HepG2 (cell line): ENCODE measurements around the gene ULK3. TPM values are rescaled to one million over a fixed set of nuclear protein-coding genes. Genes with fewer than 3 reads are reported as not detected.

Experiments used
- ATAC-seq: fragments of 200-7000 bp; cut with Tn5 transposase; 3 replicates; pipeline ENCODE4 v1.9.1; 2020; ENCODE audit warnings: mild to moderate bottlenecking, moderate library complexity
- BruUV-seq: library from RNA; stranded (reverse); fragments of 400-500 nt; replicated peaks from 2 replicates; lab custom pipeline; 2021; lab: Mats Ljungman, UMichigan
- CTCF ChIA-PET: fragments of 300-600 bp; formaldehyde crosslinking; extraction: SDS; loops from one replicate; lab custom pipeline; 2021; ENCODE audit warnings: low total read pairs, inconsistent platforms, low intra/inter-chr PET ratio; lab: Yijun Ruan, JAX
- POLR2A ChIA-PET: fragments of 350-600 bp; sonication (Branson Sonifier 250); formaldehyde crosslinking; loops from one replicate; lab custom pipeline; 2020; ENCODE audit warnings: antibody characterized with exemption, inconsistent platforms; lab: Yijun Ruan, JAX
- DNase-seq: peaks from one replicate; pipeline ENCODE4 v3.0.0-alpha.2; 2015; ENCODE audit warnings: low spot score
- FAIRE-seq: peaks from 3 replicates; lab custom pipeline; 2011; peaks lifted over from hg19 to GRCh38; lab: Jason Lieb, UNC
- H2AFZ ChIP-seq: one replicate; pipeline ENCODE4 v1.6.1; 2011; ENCODE audit warnings: low read length, inconsistent platforms
- H3K27ac ChIP-seq: fragments of 300-600 bp; 3 replicates; pipeline ENCODE4 v1.8.0; 2011; ENCODE audit warnings: mixed run types, mild to moderate bottlenecking, mixed read lengths, low read length, inconsistent platforms; ENCODE audit not compliant: insufficient read depth; ENCODE audit errors: extremely low read length
- H3K27me3 ChIP-seq, 2 experiments: fragments of 200-600 bp in 1 of 2; 2 replicates in 1 of 2; 3 replicates in 1 of 2; pipeline versions ENCODE4 v1.6.0 to v1.8.0; 2011; ENCODE audit warnings: low read length in 2 of 2, mild to moderate bottlenecking in 2 of 2, moderate library complexity in 2 of 2, inconsistent platforms in 1 of 2; ENCODE audit not compliant: insufficient read depth in 2 of 2, control insufficient read depth in 1 of 2
- H3K36me3 ChIP-seq, 2 experiments: fragments of 200-600 bp in 1 of 2; replicated peaks in 1 of 2; 2 replicates in 1 of 2; 3 replicates in 1 of 2; pipeline versions ENCODE4 v1.5.1 to v1.8.0; 2011; ENCODE audit warnings: low read length in 2 of 2, inconsistent platforms in 1 of 2; ENCODE audit not compliant: insufficient read depth in 2 of 2, control insufficient read depth in 1 of 2
- H3K4me1 ChIP-seq: 2 replicates; pipeline ENCODE4 v1.5.1; 2012; ENCODE audit warnings: low read length, inconsistent platforms; ENCODE audit not compliant: insufficient read depth
- H3K4me2 ChIP-seq: 2 replicates; pipeline ENCODE4 v1.6.0; 2011; ENCODE audit warnings: low read depth, low read length, inconsistent platforms
- H3K4me3 ChIP-seq, 3 experiments: fragments of 200-600 bp in 1 of 3; sonication (generic), shearing (Covaris generic) in 1 of 3; replicated peaks in 1 of 3; 2 replicates each; pipeline ENCODE4 v1.5.1; 2011 to 2016; ENCODE audit warnings: low read length in 3 of 3, inconsistent platforms in 2 of 3, low read depth in 2 of 3, mild to moderate bottlenecking in 2 of 3, control low read depth in 1 of 3, mixed read lengths in 1 of 3; ENCODE audit not compliant: insufficient read depth in 1 of 3
- H3K79me2 ChIP-seq: one replicate; pipeline ENCODE4 v1.6.1; 2011; ENCODE audit warnings: low read length, inconsistent platforms; ENCODE audit not compliant: insufficient read depth
- H3K9ac ChIP-seq: 2 replicates; pipeline ENCODE4 v1.6.0; 2011; ENCODE audit warnings: mild to moderate bottlenecking, low read depth, low read length, inconsistent platforms; ENCODE audit not compliant: insufficient read depth
- H3K9me3 ChIP-seq: 2 replicates; pipeline ENCODE4 v1.5.1; 2012; ENCODE audit warnings: mild to moderate bottlenecking, low read length
- H4K20me1 ChIP-seq: 2 replicates; pipeline ENCODE4 v1.6.0; 2011; ENCODE audit warnings: inconsistent platforms, mild to moderate bottlenecking, low read length, moderate library complexity; ENCODE audit not compliant: insufficient read depth
- ATM ChIP-seq: fragments of 450-650 bp; IDR thresholded peaks from 2 replicates; pipeline ENCODE4 v1.7.1; 2017; ENCODE audit warnings: mild to moderate bottlenecking, borderline replicate concordance
- HNRNPL ChIP-seq: fragments of 200-400 bp; formaldehyde crosslinking; IDR thresholded peaks from 2 replicates; pipeline ENCODE4 v1.6.1; 2017; ENCODE audit warnings: mild to moderate bottlenecking, low read depth, low read length
- KDM2A ChIP-seq: sonication (generic); formaldehyde crosslinking; IDR thresholded peaks from 2 replicates; pipeline ENCODE4 v1.4.0; 2020; ENCODE audit warnings: low read depth, missing genetic modification reagents, borderline replicate concordance
- KDM6A ChIP-seq: IDR thresholded peaks from 2 replicates; pipeline ENCODE4 v1.6.1; 2016; ENCODE audit warnings: low read depth
- MAZ ChIP-seq, 2 experiments: sonication (generic) in 1 of 2; formaldehyde crosslinking in 1 of 2; IDR thresholded peaks; 2 replicates each; pipeline versions ENCODE4 v1.5.0 to v1.6.1; 2012 to 2020; ENCODE audit warnings: low read depth in 2 of 2, mild to moderate bottlenecking in 2 of 2, borderline replicate concordance in 1 of 2, improper control_type of control experiment in 1 of 2, low read length in 1 of 2, missing genetic modification reagents in 1 of 2, moderate library complexity in 1 of 2
- MED13 ChIP-seq: sonication (generic); formaldehyde crosslinking; IDR thresholded peaks from 2 replicates; pipeline ENCODE4 v1.5.0; 2020; ENCODE audit warnings: missing genetic modification reagents
- MEIS2 ChIP-seq: sonication (generic); formaldehyde crosslinking; IDR thresholded peaks from 2 replicates; pipeline ENCODE4 v1.9.0; 2021; ENCODE audit warnings: mild to moderate bottlenecking, missing genetic modification reagents
- MLLT10 ChIP-seq: sonication (generic); formaldehyde crosslinking; IDR thresholded peaks from 2 replicates; pipeline ENCODE4 v1.4.0; 2020; ENCODE audit warnings: missing genetic modification reagents
- MYC ChIP-seq: sonication (generic); formaldehyde crosslinking; IDR thresholded peaks from 2 replicates; pipeline ENCODE4 v1.9.0; 2021; ENCODE audit warnings: missing genetic modification reagents, borderline replicate concordance
- RAD21 ChIP-seq: fragments of 450-650 bp; formaldehyde crosslinking; IDR thresholded peaks from 2 replicates; pipeline ENCODE4 v1.5.0; 2020; ENCODE audit warnings: mild to moderate bottlenecking
- SIN3B ChIP-seq: fragments of 150-350 bp; IDR thresholded peaks from 2 replicates; pipeline ENCODE4 v1.6.1; 2014; ENCODE audit warnings: low read length
- SSRP1 ChIP-seq: IDR thresholded peaks from 2 replicates; pipeline ENCODE4 v1.6.1; 2016; ENCODE audit warnings: control low read depth
- TOPORS ChIP-seq: sonication (generic); formaldehyde crosslinking; IDR thresholded peaks from 2 replicates; pipeline ENCODE4 v1.8.0; 2023; ENCODE audit warnings: mild to moderate bottlenecking, missing genetic modification reagents
- WIZ ChIP-seq: sonication (generic); formaldehyde crosslinking; IDR thresholded peaks from 2 replicates; pipeline ENCODE4 v1.5.1; 2020; ENCODE audit warnings: mild to moderate bottlenecking, missing genetic modification reagents
- ZBTB44 ChIP-seq: sonication (generic); formaldehyde crosslinking; IDR thresholded peaks from 2 replicates; pipeline ENCODE4 v1.4.0; 2020; ENCODE audit warnings: missing genetic modification reagents
- ZNF431 ChIP-seq: sonication (generic); formaldehyde crosslinking; IDR thresholded peaks from 2 replicates; pipeline ENCODE4 v1.9.0; 2022; ENCODE audit warnings: missing genetic modification reagents, low read depth, mild to moderate bottlenecking, borderline replicate concordance
- WGBS: methylation state at CpG from one replicate; pipeline ENCODE4 v1.1.6; 2017; ENCODE audit warnings: low lambda C conversion rate; 5-methylcytosine and 5-hydroxymethylcytosine counted together
- in situ Hi-C: cut with HindIII; loops from 2 replicates; pipeline ENCODE4 v1.10.0; 2017; ENCODE audit warnings: low pct_unique_long_range_greater_than_20kb; ENCODE audit not compliant: extremely low pct_ligation_motif_present
- intact Hi-C: fragments of 100-400 bp; cut with micrococcal nuclease; formaldehyde crosslinking; loops from one replicate; pipeline ENCODE4 v1.10.0; 2022; ENCODE audit not compliant: unreplicated experiment
- polyA plus RNA-seq, 8 experiments: library from polyadenylated mRNA; depleted of rRNA in 3 of 8; stranded (reverse) in 7 of 8; unstranded in 1 of 8; fragments of >200 nt; fragmentation: Illumina TruSeq in 4 of 8; extraction: Trizol in 4 of 8; gene quantifications; 2 replicates each; pipeline versions ENCODE4 v1.2.1 to v1.2.3, GENCODE V29; 2011 to 2016; ENCODE audit warnings: low read depth in 4 of 8, missing spikeins in 1 of 8, mixed read lengths in 1 of 8; ENCODE audit not compliant: insufficient read depth in 1 of 8
- total RNA-seq, 5 experiments: library from RNA; depleted of rRNA; stranded (reverse); fragments of >200 nt; fragmentation: Illumina TruSeq; extraction: Trizol; gene quantifications; 2 replicates each; pipeline ENCODE4 v1.2.3, GENCODE V29; 2016; ENCODE audit warnings: low read depth in 1 of 5

Gene ULK3
- total and polyA plus RNA-seq, 2 of the 13 experiments (the other 11 are each of a cell fraction or from before 2014, with no cell fraction given): 15.2 to 23.7 TPM

GRCh38 chr15:74816624-74817369, 26.2 kb downstream of the ULK3 start (continued):
- no peak for TF ChIP-seq KDM6A
- no peak for TF ChIP-seq WIZ

GRCh38 chr15:74815961-74816360, 27.0 kb downstream of the ULK3 start:
- no peaks in the 10 kb centered on the region for H3K36me3 ChIP-seq
- no peak overlapping the region for H3K4me2 ChIP-seq
- intact Hi-C loops: loop anchor here (5.0 kb wide), 1 partner anchor 34 kb away; the partner anchor contains the start of gene CSK
- 86% methylated on average over 14 of the region's 15 CpGs for WGBS
- H3K9me3 ChIP-seq: no peaks in the 10 kb centered on the region
- H2AFZ ChIP-seq: no peak overlapping the region
- H3K4me1 ChIP-seq: peaks cover 40% of the 10 kb centered on the region
- no TSS peak for BruUV-seq
- TF ChIP-seq SIN3B (no peak), MED13 (CRISPR knock-in tag) (no peak), ZBTB44 (CRISPR knock-in tag) (no peak), TOPORS (CRISPR knock-in tag) (no peak), KDM2A (CRISPR knock-in tag) (no peak), MYC (CRISPR knock-in tag) (no peak), MEIS2 (CRISPR knock-in tag) (no peak), MAZ (IDR thresholded peaks at IDR 0.05; ENCODE audit: borderline replicate concordance, low read depth, low read length) (no peak), MAZ (CRISPR knock-in tag; IDR thresholded peaks at IDR 0.05; ENCODE audit: low read depth) (no peak), SSRP1 (CRISPR knock-in tag) (no peak), RAD21 (no peak), ATM (no peak), HNRNPL (no peak), ZNF431 (CRISPR knock-in tag) (no peak), MLLT10 (CRISPR knock-in tag) (no peak)
- TF ChIP-seq, all 625 proteins: peak for 0
- in situ Hi-C loops: no loop called here
- ATAC-seq: no peak
- FAIRE-seq: no peak
- peaks cover 1 to 8% of the 10 kb centered on the region in 2 experiments; a peak in 2 of 5 replicates for H3K27me3 ChIP-seq
- no peak overlapping the region for H3K27ac ChIP-seq
- ChIA-PET POLR2A (no interaction called here), CTCF (no interaction called here)
- no peaks in the 10 kb centered on the region for H4K20me1 ChIP-seq
- no peak for DNase-seq
- H3K4me3 ChIP-seq: no peak overlapping the region
- H3K79me2 ChIP-seq: no peaks in the 10 kb centered on the region
- no peak overlapping the region for H3K9ac ChIP-seq
